Activated naive CD4-positive, alpha-beta T cell treated with Interleukin-2 at 50 U/mL for 16 hours (primary cell): ENCODE measurements around the gene RAD51B.

Source experiments
- DNase-seq: peaks from one replicate; pipeline ENCODE4 v3.0.0-alpha.2; 2020

RAD51B gene

DNA sequence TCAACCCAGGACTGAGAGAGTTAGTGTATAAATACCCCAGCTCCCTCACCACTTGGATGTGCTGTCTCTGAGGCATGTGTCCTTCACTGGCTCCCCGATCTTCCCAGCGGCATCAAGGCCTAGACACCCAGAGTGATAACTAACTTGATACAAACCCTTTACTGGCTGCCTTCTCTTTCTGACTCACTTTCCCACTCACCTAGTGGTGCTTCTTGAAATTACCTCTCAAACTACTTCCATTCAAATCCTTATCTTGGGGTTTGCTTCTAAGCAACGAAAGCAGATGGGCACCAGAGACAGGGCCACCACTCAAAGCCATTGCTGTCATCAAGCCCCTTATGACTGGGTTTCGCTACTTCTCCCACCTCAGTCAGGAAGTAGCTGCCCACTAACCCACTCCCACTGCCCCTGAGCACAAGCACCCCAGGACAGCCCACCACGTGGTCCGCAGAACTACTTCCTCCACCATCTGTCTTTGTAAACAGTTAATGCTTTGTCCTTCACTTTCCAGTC, 956.1 kb downstream of the RAD51B start:
- no peak for DNase-seq

DNA sequence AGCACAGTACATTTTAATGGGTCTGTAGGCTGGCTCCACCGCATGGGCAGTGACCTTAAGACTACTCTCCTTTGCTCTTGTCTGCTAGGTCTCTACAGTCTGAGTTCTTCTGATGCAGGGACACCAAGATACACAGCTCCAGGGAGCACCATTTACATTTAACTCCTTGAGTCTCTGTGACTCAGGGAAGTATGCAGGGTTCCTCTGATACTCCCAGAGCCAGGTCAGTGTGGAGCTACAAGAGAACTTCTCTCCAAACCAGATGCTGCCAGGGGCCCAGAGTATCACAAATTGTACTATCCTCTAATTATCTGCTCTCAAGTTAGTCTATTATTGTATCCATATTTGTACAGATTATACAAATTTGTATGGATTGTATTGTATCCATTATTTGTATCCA, 958.1 kb downstream of the RAD51B start:
- no peak for DNase-seq
